Activated CD4-positive, CD25-positive, alpha-beta regulatory T cell treated with anti-CD3 and anti-CD28 coated beads, Interleukin-2, amount 50 U/mL, for 72 hours (primary cell): Measurements from ENCODE around the gene DOK5.

ENCODE experiments used
- DNase-seq: peaks from one replicate; pipeline ENCODE4 v3.0.0; 2021

Gene DOK5

DNA sequence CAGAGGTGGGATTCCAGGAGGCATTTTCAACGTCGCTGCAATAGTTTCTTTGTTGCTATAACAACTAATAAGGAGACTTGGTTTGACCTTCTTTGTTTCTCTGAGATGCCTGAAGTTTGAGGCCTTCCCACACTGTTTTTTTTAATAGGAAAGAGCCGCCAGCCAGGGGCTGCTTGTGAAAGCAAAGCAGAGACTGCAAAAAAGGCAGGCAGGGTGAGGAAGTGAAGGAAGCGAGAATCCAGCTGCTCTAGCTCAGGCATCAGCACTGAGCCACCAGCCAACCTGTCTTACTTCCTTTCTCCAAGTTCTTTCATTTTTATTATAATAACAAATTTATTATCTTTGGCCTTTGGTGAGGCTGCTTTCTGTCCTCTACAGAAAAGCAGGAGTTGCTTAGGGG is 179.1 kb downstream of the DOK5 start:
- DNase-seq, result no peak

DNA sequence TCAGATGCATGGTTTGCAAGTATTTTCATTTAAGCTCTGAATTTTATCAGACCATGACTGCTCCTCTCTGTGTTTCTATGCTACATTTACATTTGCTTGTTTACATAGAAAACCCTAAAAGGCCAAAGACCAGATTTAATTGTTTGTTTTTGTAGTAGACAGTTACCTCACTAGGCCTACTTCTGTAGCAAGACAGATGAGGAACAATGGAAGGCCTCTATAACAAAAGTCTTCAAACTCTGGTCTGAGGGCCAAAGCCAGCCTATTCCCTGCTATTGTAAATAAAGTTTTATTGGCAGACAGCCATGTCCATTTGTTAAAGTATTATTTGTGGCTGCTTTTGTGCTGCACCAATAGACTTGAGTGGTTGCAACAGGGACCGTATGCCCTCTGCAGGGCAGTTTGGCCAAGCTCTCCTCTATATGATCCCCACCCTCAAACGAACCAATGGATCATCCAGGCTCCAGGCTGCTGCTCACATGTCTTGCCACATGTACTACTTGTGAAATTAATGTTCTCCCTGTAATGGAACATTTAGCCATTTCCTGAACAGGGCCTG is 182.0 kb downstream of the DOK5 start:
- DNase-seq, result no peak

DNA sequence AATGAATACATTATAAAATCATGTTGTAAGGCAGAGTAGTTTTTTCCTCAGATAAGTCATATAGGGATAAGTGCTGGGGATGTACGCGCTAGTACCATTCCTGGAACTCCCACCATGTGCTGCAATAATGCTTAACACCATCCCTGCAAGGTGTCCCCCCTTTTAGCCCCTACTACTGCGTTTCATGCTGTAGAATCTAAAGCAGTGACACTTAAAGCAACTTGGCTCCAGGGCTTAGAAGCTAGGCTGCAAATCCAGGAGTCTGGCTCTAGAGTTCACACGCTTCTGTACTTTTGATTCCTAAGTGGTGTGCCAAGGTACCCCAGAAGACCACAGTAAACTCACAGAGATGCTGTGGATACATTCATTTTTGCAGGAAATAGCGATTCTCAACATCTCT is 183.1 kb downstream of the DOK5 start:
- DNase-seq, result no peak

DNA sequence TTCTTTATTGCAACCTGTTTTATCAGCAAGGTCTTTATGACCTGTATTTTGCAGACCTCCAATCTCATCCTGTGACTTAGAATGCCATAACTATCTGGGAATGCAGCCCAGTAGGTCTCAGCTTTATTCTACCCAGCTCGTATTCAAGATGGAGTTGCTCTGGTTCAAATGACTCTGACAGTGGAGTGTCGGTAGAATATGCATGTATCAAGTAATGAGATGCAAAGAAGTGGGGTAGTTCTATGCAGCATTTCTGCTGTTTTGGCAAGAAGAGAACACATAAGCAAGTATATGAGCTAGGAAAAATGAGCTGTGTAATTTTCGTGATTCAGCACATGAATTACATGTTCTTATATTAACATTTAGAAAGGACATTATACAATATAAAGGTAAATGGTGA is 185.9 kb downstream of the DOK5 start:
- DNase-seq, result no peak

DNA sequence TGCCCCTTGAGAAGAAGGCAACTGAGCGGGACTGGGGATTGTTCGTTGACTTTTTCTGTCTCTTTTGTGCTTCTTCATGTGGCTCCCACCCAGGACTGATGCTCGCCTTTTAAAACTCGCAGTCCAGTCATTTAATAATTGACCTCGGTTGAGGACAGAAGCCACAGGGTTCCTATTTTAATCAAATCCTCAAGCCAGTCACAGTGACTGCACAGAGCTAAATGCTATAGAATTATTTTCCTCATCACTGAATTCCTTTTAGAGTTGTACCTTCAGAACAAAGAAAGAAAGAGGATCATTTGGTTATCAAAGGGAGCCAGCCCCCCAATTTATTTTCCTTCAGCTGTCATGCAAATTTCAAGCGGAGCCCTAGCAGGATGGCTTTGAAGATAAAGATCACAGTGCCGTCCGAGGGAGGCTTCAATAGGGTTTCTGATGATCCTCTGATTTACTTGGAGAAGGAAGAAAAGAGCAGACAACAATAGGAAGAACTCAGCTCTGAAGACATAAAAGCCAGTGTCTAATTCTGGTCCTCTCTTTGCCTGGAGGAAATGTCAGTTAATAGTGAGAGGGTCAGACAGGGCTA is 186.6 kb downstream of the DOK5 start:
- no peak for DNase-seq

DNA sequence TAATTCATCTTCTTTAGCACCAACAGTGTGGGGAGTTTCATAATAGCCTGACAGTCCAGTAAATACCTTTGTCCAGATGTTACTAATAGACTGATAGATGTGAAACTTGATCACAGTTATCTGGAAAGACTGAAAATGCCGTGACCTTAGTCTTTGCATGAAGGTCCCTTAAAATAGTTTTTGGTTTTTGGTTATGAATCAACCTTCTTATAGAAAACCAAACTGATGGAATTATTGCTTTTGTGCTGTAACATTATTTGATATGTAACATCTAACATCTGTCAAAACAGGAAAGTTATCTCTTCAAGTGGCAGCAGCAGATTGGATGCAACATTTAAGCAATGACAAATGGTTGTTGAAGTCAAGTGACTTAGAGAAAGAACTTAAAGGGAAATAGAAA is 190.4 kb downstream of the DOK5 start:
- DNase-seq, result no peak

DNA sequence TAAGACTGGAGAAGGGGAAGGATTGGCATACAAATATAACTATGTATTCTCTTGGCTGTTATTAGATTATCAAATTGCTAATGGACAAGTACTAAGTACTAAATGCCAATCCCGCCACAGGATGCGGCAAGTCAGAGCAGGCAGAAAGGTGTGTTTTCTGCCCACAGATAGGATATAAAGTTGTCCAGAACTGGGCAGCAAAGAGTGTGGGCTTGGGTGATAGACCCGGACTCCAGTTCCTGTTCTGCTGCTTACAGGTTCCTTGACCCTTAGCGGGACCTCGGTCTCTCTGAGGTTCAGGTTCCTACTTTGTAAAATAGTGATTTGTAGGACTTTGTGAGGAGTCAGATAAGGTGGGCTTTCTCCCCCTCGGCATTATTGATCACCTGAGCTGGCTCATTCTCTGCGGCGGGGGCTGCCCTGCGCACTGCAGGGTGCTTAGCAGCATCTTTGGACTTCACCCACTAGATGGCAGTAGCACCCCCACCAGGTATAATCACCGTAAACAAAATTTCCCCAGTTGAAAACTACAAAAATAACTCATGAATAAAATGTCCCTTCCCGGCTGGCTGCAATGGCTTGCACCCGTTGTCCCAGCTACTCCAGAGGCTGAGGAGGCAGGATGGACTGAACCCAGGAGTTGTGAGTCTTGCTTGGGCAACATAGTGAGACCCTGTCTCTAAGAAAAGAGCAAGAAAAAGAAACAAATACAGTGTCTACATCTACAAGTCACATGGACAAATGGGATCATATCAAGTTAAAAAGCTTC is 193.1 kb downstream of the DOK5 start:
- peak; percentile 33 for DNase-seq

DNA sequence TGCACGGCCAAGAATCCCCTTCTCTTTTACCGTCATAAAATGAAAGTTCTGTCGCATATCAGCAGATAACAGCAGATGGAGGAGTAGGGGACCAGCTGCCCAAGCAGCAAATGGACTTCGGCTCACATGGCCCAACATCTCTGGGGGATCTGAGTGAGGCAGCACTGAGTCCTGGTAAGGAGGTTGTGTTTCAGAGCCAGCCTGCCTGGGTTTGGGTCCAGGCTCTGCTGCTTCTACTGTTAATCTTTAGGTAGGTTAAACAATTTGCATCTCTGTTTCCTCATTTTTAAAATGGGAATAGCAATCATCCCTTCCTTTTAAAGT is 193.6 kb downstream of the DOK5 start:
- no peak for DNase-seq

DNA sequence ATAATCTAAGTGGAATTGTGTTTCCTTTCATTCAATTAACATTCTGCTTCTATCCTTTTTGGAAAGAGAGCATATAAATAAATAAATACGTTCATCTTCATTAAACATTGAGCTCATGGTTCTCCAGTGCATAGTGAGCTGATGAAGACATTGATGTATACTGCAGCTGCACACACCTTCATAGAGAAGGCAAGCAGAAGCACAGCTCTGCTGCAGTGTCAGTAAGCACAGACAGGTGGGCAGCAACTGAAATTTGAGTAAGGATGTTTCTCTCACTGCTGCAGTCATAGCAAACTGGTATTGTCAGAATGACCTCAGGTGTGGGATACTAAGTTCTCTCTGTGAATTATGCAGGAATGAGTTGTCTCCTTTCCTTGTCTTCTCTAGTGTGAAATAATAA is 202.9 kb downstream of the DOK5 start:
- no peak for DNase-seq

DNA sequence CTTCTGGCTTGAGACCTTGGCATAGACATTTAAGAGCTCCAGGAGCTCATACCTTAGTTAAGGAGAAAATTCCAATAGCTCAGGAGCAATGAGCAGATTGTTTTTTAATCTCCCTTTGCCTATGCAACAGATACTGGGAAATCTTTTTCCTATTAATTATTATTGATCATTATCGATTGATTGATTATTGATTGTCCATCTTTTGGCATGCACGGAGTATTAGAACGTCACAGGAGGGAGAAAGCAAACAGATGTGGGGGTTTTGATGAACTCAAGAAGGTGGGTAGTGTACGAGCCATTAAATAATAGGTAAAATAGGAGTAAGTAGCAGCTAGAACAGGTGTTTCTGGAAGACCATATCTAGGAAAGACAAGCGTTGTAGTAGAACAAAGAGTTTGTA is 205.0 kb downstream of the DOK5 start:
- no peak for DNase-seq

DNA sequence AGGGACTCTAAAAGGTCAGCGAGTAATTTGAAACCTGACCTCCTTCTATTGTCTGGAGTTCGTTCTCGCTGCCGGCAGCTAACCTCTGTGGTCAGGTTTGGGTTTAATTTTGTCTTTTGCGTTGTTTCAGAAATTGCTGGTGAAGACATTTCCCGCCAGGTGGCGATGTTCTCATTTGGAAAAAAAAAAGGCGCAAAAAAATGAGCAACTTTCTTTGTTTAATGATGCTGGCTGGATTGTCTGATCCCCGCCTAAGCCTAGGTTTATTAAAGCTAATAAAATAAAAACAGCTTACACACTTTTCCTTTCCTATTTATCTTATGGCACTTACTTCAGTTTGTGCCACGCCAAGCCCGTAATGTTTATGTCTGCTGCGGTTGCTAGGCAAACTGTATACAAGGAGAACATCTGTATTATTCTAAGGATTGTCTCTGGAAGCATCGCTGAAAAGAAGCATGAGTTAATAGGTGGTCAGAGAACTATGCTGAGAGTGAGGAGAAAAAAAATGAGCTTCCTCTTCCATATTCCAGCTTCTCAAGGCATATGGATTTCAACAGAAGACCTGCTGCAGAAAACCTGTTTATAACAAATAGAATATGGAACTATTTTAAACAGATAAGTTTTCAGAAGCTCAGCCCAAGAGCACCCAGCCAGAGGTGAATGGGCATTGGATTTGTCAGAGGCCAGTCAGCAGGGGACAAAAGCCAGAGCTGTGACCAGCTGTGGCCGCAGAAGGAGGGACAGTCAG is 205.7 kb downstream of the DOK5 start:
- no peak for DNase-seq

DNA sequence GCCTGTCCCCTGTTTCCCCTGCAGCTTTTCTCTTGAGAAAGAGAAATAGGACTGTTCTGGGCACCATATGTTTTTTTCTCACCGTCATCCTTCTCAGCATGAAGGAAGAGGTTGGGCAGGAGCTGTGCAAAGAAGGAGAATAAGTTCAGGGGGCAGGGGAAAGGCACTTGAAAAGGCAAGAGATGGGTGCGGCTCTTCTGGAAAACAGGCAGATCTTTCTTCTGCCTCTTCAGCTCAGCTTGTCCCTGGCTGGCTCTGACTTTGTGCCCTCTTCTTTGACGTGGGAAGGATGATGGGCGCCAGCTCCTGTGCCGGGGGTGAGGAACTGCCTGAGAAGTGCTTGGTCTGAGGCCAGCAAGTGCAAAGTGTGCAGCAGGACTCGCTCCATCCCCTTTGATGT is 206.5 kb downstream of the DOK5 start:
- DNase-seq, result no peak

DNA sequence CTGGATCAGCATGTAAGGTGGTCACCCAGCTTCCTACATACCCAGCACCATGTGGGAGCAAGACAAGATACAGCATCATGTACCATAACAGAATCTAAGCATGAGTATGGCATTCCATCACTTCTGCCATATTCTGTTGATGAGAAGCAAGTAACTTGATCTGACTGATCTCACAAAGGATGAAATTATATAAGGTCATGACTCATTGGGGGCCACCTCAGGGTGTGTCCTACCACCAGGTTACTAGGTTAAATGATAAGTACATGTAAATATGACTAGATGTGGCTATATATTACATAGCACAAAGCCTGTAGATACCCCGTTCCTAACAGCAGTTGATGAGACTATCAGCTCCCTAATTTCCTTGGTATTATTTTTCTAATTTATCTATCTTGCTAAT is 213.1 kb downstream of the DOK5 start:
- no peak for DNase-seq

DNA sequence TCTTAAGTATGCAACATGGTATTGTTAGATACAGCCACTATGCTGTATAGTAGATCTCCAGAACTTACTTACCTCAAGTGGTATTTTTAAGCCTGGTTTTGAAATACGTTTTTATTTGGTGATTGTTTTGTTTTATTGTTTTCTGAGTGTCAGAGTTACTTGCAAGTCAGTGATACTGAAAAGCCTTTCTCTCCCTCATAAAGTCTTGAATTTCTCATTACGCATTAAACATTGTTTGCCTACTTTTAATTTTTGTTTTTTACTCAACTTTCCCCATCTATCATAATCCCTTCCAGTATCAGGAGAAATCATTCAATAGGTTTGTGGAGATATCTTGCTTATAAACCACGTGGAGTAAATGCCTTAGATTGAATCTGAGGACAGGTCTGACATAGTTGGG is 214.9 kb downstream of the DOK5 start:
- DNase-seq, result no peak

DNA sequence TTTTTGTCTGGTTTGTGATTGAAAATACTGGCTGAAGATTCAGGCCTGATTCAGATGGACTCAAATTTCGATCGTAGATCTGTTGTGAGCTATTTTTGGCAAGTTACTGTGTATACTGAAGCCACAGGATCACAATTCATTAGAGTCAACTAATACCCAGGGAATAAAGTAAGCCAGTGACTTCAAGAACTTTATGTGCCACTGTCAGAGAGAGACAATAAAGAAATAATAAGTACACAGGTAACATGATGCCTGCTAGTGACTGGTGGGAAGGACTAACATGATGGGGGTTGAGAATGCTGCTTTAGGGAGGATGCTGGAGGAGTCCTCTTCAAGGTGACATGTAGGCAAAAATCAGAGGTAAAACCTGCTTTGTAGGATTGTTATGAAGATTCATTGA is 215.9 kb downstream of the DOK5 start:
- no peak for DNase-seq

DNA sequence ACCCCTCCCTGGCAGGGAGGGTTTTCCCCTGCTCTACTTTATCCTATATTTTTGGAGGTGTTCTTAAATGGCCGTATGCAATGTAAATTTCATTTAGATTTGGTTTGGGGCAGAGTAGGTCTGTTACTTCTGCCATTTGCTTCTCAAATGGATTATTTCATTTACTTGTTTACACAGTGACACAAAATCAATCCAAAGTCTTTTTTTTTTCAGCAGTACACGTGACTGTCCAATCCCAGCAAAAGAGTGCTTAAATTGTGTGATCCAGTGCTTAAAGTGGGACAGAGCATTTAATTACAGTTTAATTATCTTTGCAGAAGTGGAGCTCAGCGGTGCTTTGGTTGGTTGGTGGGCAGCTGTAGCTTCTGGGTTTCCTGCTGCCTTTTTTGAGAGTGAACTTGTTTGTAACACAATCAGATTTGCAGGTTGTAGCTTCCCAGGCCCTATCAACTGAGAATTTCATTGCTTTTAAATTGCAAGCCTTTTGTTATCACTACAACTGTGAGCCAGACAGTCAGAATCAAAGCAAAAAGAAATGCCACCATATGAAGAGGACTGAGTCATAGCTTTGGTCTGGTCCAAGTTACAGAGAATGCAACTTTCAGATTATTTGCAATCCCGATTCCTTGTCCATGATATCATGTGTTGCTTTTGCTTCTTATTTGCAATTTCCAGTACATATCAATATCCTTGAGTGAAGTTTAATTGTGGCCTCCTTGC is 216.9 kb downstream of the DOK5 start:
- no peak for DNase-seq

DNA sequence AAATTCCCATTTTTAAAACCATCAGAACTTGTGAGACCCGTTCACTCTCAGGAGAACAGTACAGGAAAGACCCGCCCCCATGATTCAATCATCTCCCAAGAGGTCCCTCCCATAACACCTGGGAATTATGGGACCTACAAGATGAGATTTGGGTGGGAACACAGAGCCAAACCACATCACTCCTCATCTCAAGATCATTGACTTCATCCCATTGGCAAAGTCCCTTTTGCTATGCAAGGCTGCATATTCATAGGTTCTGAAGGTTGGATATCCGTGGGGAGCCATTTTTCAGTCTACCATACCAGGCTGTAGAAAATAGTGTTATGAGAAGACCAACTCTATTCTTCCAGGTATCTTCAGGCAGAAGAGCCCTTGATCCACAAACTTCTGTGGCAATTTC is 219.1 kb downstream of the DOK5 start:
- no peak for DNase-seq

DNA sequence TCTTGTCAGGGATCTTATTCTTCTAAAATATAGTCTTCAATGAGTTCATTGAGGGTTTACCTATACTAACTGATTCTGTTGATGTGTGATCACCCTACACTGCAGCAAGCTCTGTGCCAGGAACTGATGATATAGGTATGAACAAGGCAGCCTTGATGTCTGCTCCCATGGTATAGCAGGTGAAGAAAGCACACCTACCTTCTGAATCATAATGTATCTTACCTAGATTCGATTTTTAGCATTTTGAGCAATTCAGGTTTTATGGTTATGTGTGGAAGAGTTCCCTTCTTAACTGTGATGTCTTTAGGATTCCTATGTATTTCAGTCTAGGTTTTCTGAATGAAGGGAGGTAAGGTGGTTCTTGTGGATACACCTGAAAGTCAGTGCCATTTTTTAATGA is 223.0 kb downstream of the DOK5 start:
- DNase-seq, result no peak
